Spinal cord (tissue), 10 donors: ENCODE results near the gene OR8H2. TPM values are rescaled to one million over a fixed set of nuclear protein-coding genes. Genes with fewer than 3 reads are reported as not detected.
"Not testable (repeated sequence)": the region's sequence is repeated elsewhere in the genome, so short reads cannot be mapped to it uniquely, and the experiment has no call there.

Source experiments
- DNase-seq, 6 donors: peaks; one replicate each; pipeline versions ENCODE4 v3.0.0 to v3.0.0-alpha.2; 2013 to 2015; ENCODE audit warnings: low spot score in 6 of 6, low read depth in 4 of 6
- H3K27ac ChIP-seq: one replicate; pipeline ENCODE4 v1.5.1; 2013; ENCODE audit warnings: low read depth, low read length, control low read depth
- H3K27me3 ChIP-seq: one replicate; pipeline ENCODE4 v1.6.1; 2013; ENCODE audit warnings: low read length; ENCODE audit not compliant: control insufficient read depth, insufficient read depth
- H3K36me3 ChIP-seq: one replicate; pipeline ENCODE4 v1.6.1; 2013; ENCODE audit warnings: low read length; ENCODE audit not compliant: control insufficient read depth, insufficient read depth
- H3K4me1 ChIP-seq: one replicate; pipeline ENCODE4 v1.6.1; 2013; ENCODE audit warnings: low read length; ENCODE audit not compliant: control insufficient read depth, insufficient read depth
- H3K4me3 ChIP-seq: one replicate; pipeline ENCODE4 v1.5.1; 2013; ENCODE audit warnings: low read depth, low read length, control low read depth
- H3K9me3 ChIP-seq: one replicate; pipeline ENCODE4 v1.6.1; 2013; ENCODE audit warnings: low read length; ENCODE audit not compliant: control insufficient read depth, insufficient read depth
- whole genome bisulfite sequencing: methylation state at CpG from one replicate; pipeline ENCODE4 v1.1.5; 2013; ENCODE audit warnings: missing lambda C conversion rate; ENCODE audit not compliant: insufficient coverage; 5-methylcytosine and 5-hydroxymethylcytosine counted together
- long read RNA-seq, 4 donors: transcript quantifications; one replicate each; lab custom pipeline, GENCODE V29; 2026
- polyA plus RNA-seq, 2 donors: library from polyadenylated mRNA; unstranded; fragments of 120-200 nt; gene quantifications; one replicate each; pipeline ENCODE4 v1.2.1, GENCODE V29; 2013; ENCODE audit not compliant: insufficient read length in 2 of 2
- total RNA-seq, 2 donors: library from RNA; depleted of rRNA in 1 of 2; stranded (reverse); fragments of 120-200 nt in 1 of 2; fragments of >200 nt in 1 of 2; gene quantifications; one replicate each; pipeline versions ENCODE4 v1.2.3 to v1.2.4, GENCODE V29; 2013 to 2014
- donor health status: healthy.

The OR8H2 gene, protein sequence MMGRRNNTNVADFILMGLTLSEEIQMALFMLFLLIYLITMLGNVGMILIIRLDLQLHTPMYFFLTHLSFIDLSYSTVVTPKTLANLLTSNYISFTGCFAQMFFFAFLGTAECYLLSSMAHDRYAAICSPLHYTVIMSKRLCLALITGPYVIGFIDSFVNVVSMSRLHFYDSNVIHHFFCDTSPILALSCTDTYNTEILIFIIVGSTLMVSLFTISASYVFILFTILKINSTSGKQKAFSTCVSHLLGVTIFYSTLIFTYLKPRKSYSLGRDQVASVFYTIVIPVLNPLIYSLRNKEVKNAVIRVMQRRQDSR
- total RNA-seq = not detected
- polyA plus RNA-seq = not detected
- long read RNA-seq, donor 1 = 0 reads
- long read RNA-seq, donor 2 = 0 reads
- long read RNA-seq, donor 3 = 0 reads
- long read RNA-seq, donor 4 = 0 reads

DNA sequence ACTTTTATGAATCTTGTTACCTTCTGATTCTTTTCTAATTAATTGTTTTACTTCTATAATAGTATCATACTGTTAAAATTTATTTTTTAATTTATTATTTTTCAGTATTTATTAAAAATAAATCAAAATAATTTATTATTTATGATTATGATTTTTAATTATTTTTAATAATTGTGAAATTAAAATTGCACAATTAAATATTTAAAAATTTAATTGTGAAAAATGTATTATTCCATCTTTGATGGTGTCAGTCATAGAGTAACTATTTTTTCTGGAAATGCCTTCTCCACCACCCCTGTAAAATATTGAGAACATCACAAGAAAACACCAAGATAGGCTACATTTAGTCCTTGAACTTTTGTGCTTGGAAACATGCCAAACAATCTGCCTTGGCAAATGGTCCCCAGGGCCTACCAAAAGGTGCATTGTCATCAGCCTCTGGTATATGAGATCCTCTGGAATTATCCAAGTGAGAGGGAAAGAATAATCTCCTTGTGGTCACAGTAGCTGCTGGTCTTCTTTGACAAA is at the start of gene OR8H2:
Gene OR8H2, plus strand, starts transcription at position 478 of the 528 bp plus-strand sequence. CDS start 1,356 bp downstream, outside the sequence.
- no peaks in the 10 kb centered on the region for H3K9me3 ChIP-seq
- H3K36me3 ChIP-seq = no peaks in the 10 kb centered on the region
- no peak within 1 kb of the TSS for H3K27ac ChIP-seq
- no peak within 1 kb of the TSS for H3K4me3 ChIP-seq
- H3K27me3 ChIP-seq = no peaks in the 10 kb centered on the region
- DNase-seq = no peak
- H3K4me1 ChIP-seq = no peaks in the 10 kb centered on the region

DNA sequence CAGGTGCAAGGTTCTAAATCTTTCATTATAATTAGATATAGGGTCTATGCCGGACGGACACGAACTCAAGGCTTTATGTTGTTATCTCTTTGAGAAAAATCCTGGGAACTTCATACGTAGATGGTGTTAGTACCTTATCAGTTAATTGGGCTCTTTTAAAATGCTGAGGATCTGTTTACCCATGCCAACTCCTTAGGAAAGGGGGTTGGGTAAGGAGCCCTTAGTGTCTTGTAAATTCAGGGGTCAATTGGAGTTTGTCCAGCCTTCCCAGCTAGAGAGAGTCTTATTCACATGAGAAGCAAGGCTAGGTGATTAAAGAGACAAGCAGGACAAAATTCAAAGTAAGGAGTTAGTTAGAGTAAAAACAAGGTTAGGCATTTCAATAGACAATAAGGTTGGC is 47.1 kb upstream of the OR8H2 start:
- WGBS = no CpG with 5 or more reads among the region's 4 CpGs
- not testable (repeated sequence) for H3K27me3 ChIP-seq, H3K9me3 ChIP-seq, H3K4me1 ChIP-seq, H3K27ac ChIP-seq, DNase-seq, H3K36me3 ChIP-seq, H3K4me3 ChIP-seq

DNA sequence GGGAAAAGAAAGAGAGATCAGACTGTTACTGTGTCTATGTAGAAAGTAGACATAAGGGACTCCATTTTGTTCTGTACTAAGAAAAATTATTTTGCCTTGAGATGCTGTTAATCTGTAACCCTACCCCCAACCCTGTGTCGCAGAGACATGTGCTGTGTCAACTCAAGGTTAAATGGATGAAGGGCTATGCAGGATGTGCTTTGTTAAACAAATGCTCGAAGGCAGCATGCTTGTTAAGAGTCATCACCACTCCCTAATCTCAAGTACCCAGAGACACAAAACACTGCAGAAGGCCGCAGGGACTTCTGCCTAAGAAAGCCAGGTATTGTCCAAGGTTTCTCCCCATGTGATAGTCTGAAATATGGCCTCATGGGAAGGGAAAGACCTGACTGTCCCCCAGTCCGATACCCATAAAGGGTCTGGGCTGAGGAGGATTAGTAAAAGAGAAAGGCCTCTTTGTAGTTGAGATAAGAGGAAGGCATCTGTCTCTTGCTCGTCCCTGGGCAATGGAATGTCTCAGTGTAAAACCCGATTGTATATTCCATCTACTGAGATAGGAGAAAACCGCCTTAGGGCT is 45.7 kb upstream of the OR8H2 start:
- 100% methylated on average over 1 of the region's 7 CpGs for WGBS

DNA sequence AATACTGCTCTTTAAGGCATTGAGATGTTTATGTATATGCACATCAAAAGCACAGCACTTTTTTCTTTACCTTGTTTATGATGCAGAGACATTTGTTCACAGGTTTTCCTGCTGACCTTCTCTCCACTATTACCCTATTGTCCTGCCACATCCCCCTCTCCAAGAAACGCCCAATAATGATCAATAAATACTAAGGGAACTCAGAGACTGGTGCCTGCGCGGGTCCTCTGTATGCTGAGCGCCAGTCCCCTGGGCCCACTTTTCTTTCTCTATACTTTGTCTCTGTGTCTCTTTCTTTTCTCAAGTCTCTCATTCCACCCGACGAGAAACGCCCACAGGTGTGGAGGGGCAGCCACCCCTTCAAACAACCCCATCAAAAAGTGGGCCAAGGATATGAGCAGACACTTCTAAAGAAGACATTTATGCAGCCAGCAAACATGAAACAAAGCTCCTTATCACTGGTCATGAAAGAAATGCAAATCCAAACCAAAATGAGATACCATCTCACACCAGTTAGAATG is 45.2 kb upstream of the OR8H2 start:
- H3K9me3 ChIP-seq, DNase-seq, H3K27ac ChIP-seq, H3K4me1 ChIP-seq, H3K36me3 ChIP-seq, H3K4me3 ChIP-seq, H3K27me3 ChIP-seq: not testable (repeated sequence)
- 61% methylated on average over 4 of the region's 7 CpGs for WGBS

More for the DNA sequence above, 45.7 kb upstream of the OR8H2 start:
- not testable (repeated sequence) for H3K27ac ChIP-seq, H3K4me1 ChIP-seq, H3K36me3 ChIP-seq, H3K4me3 ChIP-seq, H3K27me3 ChIP-seq, DNase-seq, H3K9me3 ChIP-seq

DNA sequence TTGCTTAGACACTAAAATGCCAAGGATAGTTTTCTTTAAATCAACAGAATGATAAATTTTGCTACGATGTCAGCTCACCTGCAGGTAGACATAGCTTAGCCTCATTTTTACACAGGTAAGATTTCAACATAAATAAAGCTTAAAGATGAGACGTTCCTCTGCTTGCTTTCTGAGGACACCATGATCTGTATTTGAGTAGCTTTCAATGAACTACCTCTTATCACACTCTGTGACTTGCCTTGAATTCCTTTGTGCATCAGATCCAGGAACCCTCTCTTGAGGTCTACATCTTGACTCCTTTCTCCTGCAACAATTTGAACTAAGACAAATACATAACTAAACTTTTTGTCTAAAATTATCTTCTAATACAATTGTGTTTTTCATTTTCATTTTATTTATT is 36.5 kb upstream of the OR8H2 start:
- DNase-seq = no peak
- Histone ChIP-seq H3K36me3 (no peaks in the 10 kb centered on the region), H3K4me3 (no peak overlapping the region), H3K27me3 (no peaks in the 10 kb centered on the region), H3K27ac (no peak overlapping the region), H3K9me3 (no peaks in the 10 kb centered on the region), H3K4me1 (no peaks in the 10 kb centered on the region)
- 43% methylated on average over 1 of the region's 2 CpGs for WGBS

DNA sequence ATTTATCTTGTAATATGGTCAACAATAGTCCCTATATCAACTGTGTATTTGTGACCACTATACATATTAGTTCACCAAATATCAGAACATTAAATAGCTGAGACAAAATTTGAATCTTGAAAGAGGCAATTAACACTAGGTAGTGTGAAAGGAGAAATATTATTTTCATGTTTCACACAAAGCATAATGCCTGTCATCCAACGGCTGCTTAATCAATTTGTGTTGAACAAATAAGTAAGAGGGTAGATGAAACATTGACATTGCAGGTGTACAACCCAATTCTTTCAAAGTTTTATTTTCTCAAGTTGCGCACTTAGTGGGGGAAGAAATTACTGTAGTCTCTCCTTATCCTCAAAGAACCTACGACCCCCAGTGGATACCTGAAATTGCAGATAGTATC is 13.8 kb upstream of the OR8H2 start:
- WGBS = no CpG with 5 or more reads among the region's 3 CpGs
- no peaks in the 10 kb centered on the region for H3K4me1 ChIP-seq
- DNase-seq = no peak

DNA sequence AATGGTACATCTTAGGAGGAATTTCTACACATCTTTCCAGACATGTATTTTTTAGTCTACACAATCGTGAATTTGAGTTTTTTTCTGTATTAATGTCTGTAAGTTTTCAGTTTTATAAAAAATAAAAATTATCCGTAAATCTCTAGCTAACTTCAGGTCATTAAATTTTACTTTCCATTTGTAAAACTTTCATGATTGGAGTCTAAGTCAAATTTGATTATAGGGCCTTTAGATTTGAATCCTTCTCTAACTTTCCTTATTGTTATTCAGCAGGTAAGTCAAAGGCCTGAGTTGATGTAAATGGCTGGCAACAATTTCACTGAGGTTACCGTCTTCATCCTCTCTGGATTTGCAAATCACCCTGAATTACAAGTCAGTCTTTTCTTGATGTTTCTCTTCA is 10.5 kb upstream of the OR8H2 start, which contains the start of gene OR8I2:
Gene OR8I2, plus strand, starts transcription at position 301 of the 400 bp plus-strand sequence. Its CDS starts 0 bp downstream, at position 301.
- Histone ChIP-seq H3K27me3 (no peaks in the 10 kb centered on the region), H3K27ac (no peak within 1 kb of the TSS), H3K9me3 (no peaks in the 10 kb centered on the region), H3K4me1 (no peaks in the 10 kb centered on the region), H3K36me3 (no peaks in the 10 kb centered on the region), H3K4me3 (no peak within 1 kb of the TSS)
- 100% methylated on average over 1 of the region's 3 CpGs for WGBS
- DNase-seq = no peak

More for the DNA sequence above, 13.8 kb upstream of the OR8H2 start:
- Histone ChIP-seq H3K27me3 (no peaks in the 10 kb centered on the region), H3K4me3 (no peak overlapping the region), H3K27ac (no peak overlapping the region), H3K36me3 (no peaks in the 10 kb centered on the region), H3K9me3 (no peaks in the 10 kb centered on the region)

DNA sequence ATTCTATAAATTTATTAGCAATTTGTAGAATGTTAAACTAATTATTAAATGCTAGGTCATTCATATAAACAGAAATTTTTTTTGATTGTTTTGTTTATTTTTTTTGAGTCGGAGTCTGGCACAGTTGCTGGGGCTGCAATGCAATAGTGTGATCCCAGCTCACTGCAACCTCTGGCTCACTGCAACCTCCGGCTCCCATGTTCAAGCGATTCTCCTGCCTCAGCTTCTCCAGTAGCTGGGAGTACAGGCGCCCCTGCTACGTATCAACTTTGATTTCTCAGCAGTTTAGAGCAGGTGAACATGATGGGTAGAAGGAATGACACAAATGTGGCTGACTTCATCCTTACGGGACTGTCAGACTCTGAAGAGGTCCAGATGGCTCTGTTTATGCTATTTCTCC is 18.6 kb downstream of the OR8H2 start, which contains the start of gene OR8H3:
Gene OR8H3, plus strand, starts transcription at position 301 of the 400 bp plus-strand sequence. Its CDS starts 0 bp downstream, at position 301.
- WGBS = 92% methylated on average over 2 of the region's 6 CpGs
- Histone ChIP-seq H3K27ac (no peak within 1 kb of the TSS), H3K36me3 (no peaks in the 10 kb centered on the region), H3K27me3 (no peaks in the 10 kb centered on the region), H3K4me1 (no peaks in the 10 kb centered on the region), H3K4me3 (no peak within 1 kb of the TSS), H3K9me3 (no peaks in the 10 kb centered on the region)
- no peak for DNase-seq

DNA sequence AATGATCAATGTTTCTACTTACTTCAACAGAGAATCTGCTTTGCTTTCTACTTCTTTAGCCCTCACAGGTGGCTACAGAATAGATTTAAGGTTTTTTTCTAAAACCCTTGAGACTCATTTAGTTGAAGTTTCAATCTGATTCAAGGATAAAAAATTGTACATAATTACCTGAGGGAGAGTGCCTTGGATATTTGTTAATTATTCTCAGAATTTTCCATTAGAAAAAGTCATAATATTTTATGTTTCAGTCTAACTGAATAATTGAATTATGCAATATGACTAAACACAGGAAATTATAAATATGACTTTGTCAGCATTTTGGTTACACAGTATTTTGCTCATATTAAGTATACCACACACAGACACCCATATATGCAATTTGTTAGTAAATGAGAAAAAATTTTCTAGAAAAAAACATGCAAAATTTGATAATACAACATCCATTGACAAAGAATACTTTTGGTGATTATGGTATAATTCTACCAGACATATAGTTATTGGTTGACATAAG is 36.7 kb downstream of the OR8H2 start, which contains the start of gene OR8J3:
Gene OR8J3, minus strand, starts transcription at position 51 of the 511 bp plus-strand sequence. CDS start 2,483 bp downstream, outside the sequence.
- no peaks in the 10 kb centered on the region for H3K36me3 ChIP-seq
- no peak for DNase-seq
- H3K27me3 ChIP-seq = no peaks in the 10 kb centered on the region
- no peak within 1 kb of the TSS for H3K27ac ChIP-seq
- no peak within 1 kb of the TSS for H3K4me3 ChIP-seq
- no peaks in the 10 kb centered on the region for H3K9me3 ChIP-seq
- H3K4me1 ChIP-seq = no peaks in the 10 kb centered on the region
